Endothelial cell of umbilical vein (primary cell): ENCODE data around the gene THOC2. TPM values are rescaled to one million over a fixed set of nuclear protein-coding genes. Genes with fewer than 3 reads are reported as not detected.

Experiments used
- BruUV-seq: library from RNA; stranded (reverse); fragments of 400-500 nt; replicated peaks from 2 replicates; lab custom pipeline; 2021; lab: Mats Ljungman, UMichigan
- CTCF ChIA-PET: fragments of 300-600, 350-600 bp; sonication (Branson Sonifier 250); formaldehyde crosslinking; loops from one replicate; lab custom pipeline; 2021; ENCODE audit warnings: antibody characterized with exemption, inconsistent platforms; lab: Charles Lee
- POLR2A ChIA-PET: fragments of 300-600, 350-600 bp; sonication (Branson Sonifier 250); formaldehyde crosslinking; loops from one replicate; lab custom pipeline; 2021; ENCODE audit warnings: antibody characterized with exemption, inconsistent platforms; lab: Charles Lee
- DNase-seq: peaks from one replicate; pipeline ENCODE4 v3.0.0-alpha.2; 2011; ENCODE audit warnings: low read depth, low spot score
- FAIRE-seq: peaks from 2 replicates; lab custom pipeline; 2011; peaks lifted over from hg19 to GRCh38; lab: Jason Lieb, UNC
- H2AFZ ChIP-seq: 2 replicates; pipeline ENCODE4 v1.6.0; 2012; ENCODE audit warnings: low read depth, low read length, control low read depth, inconsistent platforms
- H3K27ac ChIP-seq: 2 replicates; pipeline ENCODE4 v1.5.1; 2011; ENCODE audit warnings: low read depth, mild to moderate bottlenecking, control low read depth, low read length, moderate library complexity; ENCODE audit not compliant: insufficient read depth
- H3K27me3 ChIP-seq, 2 experiments: 2 replicates each; pipeline versions ENCODE4 v1.6.0 to v1.6.1; 2011; ENCODE audit warnings: low read length in 2 of 2, mixed read lengths in 1 of 2; ENCODE audit not compliant: control insufficient read depth in 2 of 2, insufficient read depth in 2 of 2
- H3K36me3 ChIP-seq, 2 experiments: 2 replicates in 1 of 2; 3 replicates in 1 of 2; pipeline ENCODE4 v1.5.1; 2011; ENCODE audit warnings: low read length in 2 of 2, mild to moderate bottlenecking in 1 of 2, moderate library complexity in 1 of 2; ENCODE audit not compliant: control insufficient read depth in 2 of 2, insufficient read depth in 2 of 2; ENCODE audit errors: extremely low read depth in 1 of 2
- H3K4me1 ChIP-seq: 3 replicates; pipeline ENCODE4 v1.5.1; 2011; ENCODE audit warnings: mild to moderate bottlenecking, low read length; ENCODE audit not compliant: control insufficient read depth, insufficient read depth; ENCODE audit errors: extremely low read depth
- H3K4me2 ChIP-seq: 2 replicates; pipeline ENCODE4 v1.6.1; 2011; ENCODE audit warnings: low read length, control low read depth, mixed read lengths; ENCODE audit not compliant: insufficient read depth
- H3K4me3 ChIP-seq, 3 experiments: fragments of 200-600 bp in 1 of 3; sonication (generic), shearing (Covaris generic) in 1 of 3; replicated peaks in 1 of 3; 2 replicates each; pipeline ENCODE4 v1.5.1; 2011 to 2016; ENCODE audit warnings: control low read depth in 3 of 3, low read length in 3 of 3, mild to moderate bottlenecking in 2 of 3, inconsistent platforms in 1 of 3, low read depth in 1 of 3, moderate library complexity in 1 of 3; ENCODE audit not compliant: insufficient read depth in 1 of 3
- H3K79me2 ChIP-seq: 2 replicates; pipeline ENCODE4 v1.6.0; 2012; ENCODE audit warnings: low read length, inconsistent platforms; ENCODE audit not compliant: control insufficient read depth, insufficient read depth
- H3K9ac ChIP-seq: replicated peaks from 2 replicates; pipeline ENCODE3; 2011; ENCODE audit warnings: low read length, control low read depth; ENCODE audit not compliant: insufficient read depth; ENCODE audit errors: extremely low read depth
- H3K9me1 ChIP-seq: replicated peaks from 3 replicates; pipeline ENCODE4 v1.6.0; 2011; ENCODE audit warnings: mild to moderate bottlenecking, low read length; ENCODE audit not compliant: control insufficient read depth, insufficient read depth; ENCODE audit errors: extremely low read depth
- H3K9me3 ChIP-seq: replicated peaks from 2 replicates; pipeline ENCODE4 v1.5.1; 2012; ENCODE audit warnings: low read length, inconsistent platforms; ENCODE audit not compliant: control insufficient read depth, insufficient read depth
- H4K20me1 ChIP-seq: replicated peaks from 2 replicates; pipeline ENCODE3; 2011; ENCODE audit warnings: mild to moderate bottlenecking, low read length; ENCODE audit not compliant: control insufficient read depth, insufficient read depth; ENCODE audit errors: extremely low read depth
- EZH2 ChIP-seq: IDR thresholded peaks from 2 replicates; pipeline ENCODE4 v1.6.1; 2012; ENCODE audit warnings: borderline replicate concordance, low read depth, mild to moderate bottlenecking, moderate library complexity, low read length, inconsistent platforms; ENCODE audit not compliant: severe bottlenecking
- FOS ChIP-seq: IDR thresholded peaks from 2 replicates; pipeline ENCODE4 v1.6.1; 2011; ENCODE audit warnings: mild to moderate bottlenecking, low read length, moderate library complexity, borderline replicate concordance; ENCODE audit not compliant: insufficient read depth
- GATA2 ChIP-seq: IDR thresholded peaks from 2 replicates; pipeline ENCODE4 v1.7.0; 2011; ENCODE audit warnings: low read depth, mild to moderate bottlenecking, moderate library complexity, mixed read lengths, low read length; ENCODE audit not compliant: insufficient read length, insufficient read depth
- JUN ChIP-seq: IDR thresholded peaks from 2 replicates; pipeline ENCODE4 v1.6.1; 2011; ENCODE audit warnings: borderline replicate concordance, low read depth; ENCODE audit not compliant: insufficient read length, insufficient read depth
- MYC ChIP-seq: IDR thresholded peaks from one replicate; pipeline ENCODE4 v1.6.1; 2011; ENCODE audit warnings: mild to moderate bottlenecking, low read depth, low read length
- POLR2A ChIP-seq: IDR thresholded peaks from 2 replicates; pipeline ENCODE4 v1.6.1; 2012; ENCODE audit warnings: low read depth, mild to moderate bottlenecking, control low read depth, low read length
- POLR2AphosphoS5 ChIP-seq: IDR thresholded peaks from 2 replicates; pipeline ENCODE4 v1.6.1; 2012; ENCODE audit warnings: low read depth, mild to moderate bottlenecking, control low read depth, low read length, moderate library complexity; ENCODE audit not compliant: insufficient read depth
- dilution Hi-C: fragments of 300-500 bp; cut with MboI; formaldehyde crosslinking; loops from one replicate; pipeline ENCODE4 v1.15.0; 2019; ENCODE audit warnings: low sequenced_read_pairs; ENCODE audit not compliant: extremely low pct_ligation_motif_present
- intact Hi-C: fragments of 100-400 bp; cut with micrococcal nuclease; formaldehyde crosslinking; loops from one replicate; pipeline ENCODE4 v1.10.0; 2022
- polyA plus RNA-seq, 4 experiments: library from polyadenylated mRNA; depleted of rRNA in 3 of 4; stranded (reverse) in 3 of 4; unstranded in 1 of 4; fragments of >200 nt; gene quantifications; 2 replicates each; pipeline versions ENCODE4 v1.2.1 to v1.2.3, GENCODE V29; 2011 to 2012; ENCODE audit warnings: missing spikeins in 1 of 4
- total RNA-seq: library from RNA; stranded (reverse); gene quantifications from 2 replicates; pipeline ENCODE4 v1.2.3, GENCODE V29; 2021
- TF ChIP-seq, protein P1 (sequence below): IDR thresholded peaks from 2 replicates; pipeline ENCODE4 v1.6.1; 2011; ENCODE audit not compliant: insufficient read depth, insufficient read length
- TF ChIP-seq, protein P2 (sequence below), 2 donors: IDR thresholded peaks; 1 replicate in 1 of 2; 2 replicates in 1 of 2; pipeline ENCODE4 v1.5.1; 2011; ENCODE audit warnings: low read length in 2 of 2, mild to moderate bottlenecking in 2 of 2, moderate library complexity in 2 of 2, control low read depth in 1 of 2, inconsistent platforms in 1 of 2, low read depth in 1 of 2; ENCODE audit not compliant: insufficient read depth in 1 of 2; ENCODE audit errors: extremely low read depth in 1 of 2

Gene THOC2
- total and polyA plus RNA-seq, 2 donors (not counting 3 experiments of a cell fraction or from before 2014, with no cell fraction given): 26.0 to 72.9 TPM

DNA sequence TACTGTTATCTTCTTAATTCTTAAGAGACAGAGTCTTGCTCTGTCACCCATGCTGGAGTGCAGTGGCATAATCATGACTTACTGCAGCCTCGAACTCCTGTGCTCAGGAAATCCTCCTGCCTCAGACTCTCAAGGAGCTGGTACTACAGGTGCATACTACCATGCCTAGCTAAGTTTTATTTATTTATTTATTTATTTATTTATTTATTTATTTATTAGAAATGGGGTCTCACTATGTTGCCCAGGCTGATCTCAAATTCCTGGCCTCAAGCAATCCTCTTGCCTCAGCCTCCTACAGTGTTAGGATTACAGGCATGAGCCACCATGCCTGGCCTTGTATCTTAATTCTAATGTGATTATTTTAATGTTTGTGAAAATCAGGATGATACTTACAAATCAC, 125.6 kb downstream of the THOC2 start:
- no peaks in the 10 kb centered on the region for H4K20me1 ChIP-seq
- TF ChIP-seq, protein P1, sequence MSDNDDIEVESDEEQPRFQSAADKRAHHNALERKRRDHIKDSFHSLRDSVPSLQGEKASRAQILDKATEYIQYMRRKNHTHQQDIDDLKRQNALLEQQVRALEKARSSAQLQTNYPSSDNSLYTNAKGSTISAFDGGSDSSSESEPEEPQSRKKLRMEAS: no peak
- no peak for TF ChIP-seq GATA2
- no peak for TF ChIP-seq MYC
- TF ChIP-seq POLR2AphosphoS5: no peak
- TF ChIP-seq, protein P2, sequence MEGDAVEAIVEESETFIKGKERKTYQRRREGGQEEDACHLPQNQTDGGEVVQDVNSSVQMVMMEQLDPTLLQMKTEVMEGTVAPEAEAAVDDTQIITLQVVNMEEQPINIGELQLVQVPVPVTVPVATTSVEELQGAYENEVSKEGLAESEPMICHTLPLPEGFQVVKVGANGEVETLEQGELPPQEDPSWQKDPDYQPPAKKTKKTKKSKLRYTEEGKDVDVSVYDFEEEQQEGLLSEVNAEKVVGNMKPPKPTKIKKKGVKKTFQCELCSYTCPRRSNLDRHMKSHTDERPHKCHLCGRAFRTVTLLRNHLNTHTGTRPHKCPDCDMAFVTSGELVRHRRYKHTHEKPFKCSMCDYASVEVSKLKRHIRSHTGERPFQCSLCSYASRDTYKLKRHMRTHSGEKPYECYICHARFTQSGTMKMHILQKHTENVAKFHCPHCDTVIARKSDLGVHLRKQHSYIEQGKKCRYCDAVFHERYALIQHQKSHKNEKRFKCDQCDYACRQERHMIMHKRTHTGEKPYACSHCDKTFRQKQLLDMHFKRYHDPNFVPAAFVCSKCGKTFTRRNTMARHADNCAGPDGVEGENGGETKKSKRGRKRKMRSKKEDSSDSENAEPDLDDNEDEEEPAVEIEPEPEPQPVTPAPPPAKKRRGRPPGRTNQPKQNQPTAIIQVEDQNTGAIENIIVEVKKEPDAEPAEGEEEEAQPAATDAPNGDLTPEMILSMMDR (IDR thresholded peaks at IDR 0.05; ENCODE audit: extremely low read depth in 1 of 2, insufficient read depth in 1 of 2, low read depth in 1 of 2, low read length in 2 of 2): no peak
- TF ChIP-seq EZH2: no peak
- no peak for TF ChIP-seq JUN
- TF ChIP-seq POLR2A: no peak
- TF ChIP-seq FOS: no peak
- no peaks in the 10 kb centered on the region for H3K27me3 ChIP-seq
- H3K9me1 ChIP-seq: no peaks in the 10 kb centered on the region
- no peaks in the 10 kb centered on the region for H3K9me3 ChIP-seq
- no peak for DNase-seq
- H2AFZ ChIP-seq: no peak overlapping the region
- no peaks in the 10 kb centered on the region for H3K4me1 ChIP-seq
- BruUV-seq: no TSS peak
- dilution Hi-C loops (no loop called here), intact Hi-C loops (no loop called here)
- no peak overlapping the region for H3K4me2 ChIP-seq
- H3K4me3 ChIP-seq: no peak overlapping the region
- H3K36me3 ChIP-seq: no peaks in the 10 kb centered on the region
- H3K27ac ChIP-seq: no peak overlapping the region
- FAIRE-seq: no peak
- no peaks in the 10 kb centered on the region for H3K79me2 ChIP-seq
- no peak overlapping the region for H3K9ac ChIP-seq
- POLR2A ChIA-PET: no interaction called here
- CTCF ChIA-PET: no interaction called here
